Heart left ventricle (tissue), 16 donors: ENCODE results near the gene SMYD1. TPM values are rescaled to one million over a fixed set of nuclear protein-coding genes. Genes with fewer than 3 reads are reported as not detected.

Source experiments
- ATAC-seq, 4 donors: fragments of 200-7000 bp; cut with Tn5 transposase; one replicate each; pipeline ENCODE4 v1.9.1; 2020 to 2022; ENCODE audit warnings: moderate library complexity in 4 of 4, mild to moderate bottlenecking in 3 of 4, moderate number of reproducible peaks in 1 of 4
- DNase-seq, 5 donors: peaks; one replicate each; pipeline ENCODE4 v3.0.0-alpha.2; 2020
- H3K27ac ChIP-seq, 12 donors: fragments of 200-600 bp; sonication (generic) in 4 of 12; one replicate each; pipeline versions ENCODE4 v1.5.0 to v1.8.0; 2016 to 2022; ENCODE audit warnings: mild to moderate bottlenecking in 2 of 12
- H3K27me3 ChIP-seq, 9 donors: fragments of 200-600 bp; sonication (generic) in 2 of 9; one replicate each; pipeline versions ENCODE4 v1.5.1 to v1.8.0; 2016 to 2022; ENCODE audit warnings: mild to moderate bottlenecking in 3 of 9
- H3K36me3 ChIP-seq, 9 donors: fragments of 200-600 bp; sonication (generic) in 2 of 9; one replicate each; pipeline versions ENCODE4 v1.5.0 to v1.8.0; 2018 to 2022; ENCODE audit warnings: mild to moderate bottlenecking in 2 of 9
- H3K4me1 ChIP-seq, 12 donors: fragments of 200-600 bp; sonication (generic) in 4 of 12; one replicate each; pipeline versions ENCODE4 v1.5.0 to v1.8.0; 2016 to 2022; ENCODE audit warnings: mild to moderate bottlenecking in 3 of 12
- H3K4me3 ChIP-seq, 12 donors: fragments of 200-600 bp; sonication (generic) in 4 of 12; one replicate each; pipeline versions ENCODE4 v1.5.0 to v1.8.0; 2017 to 2022; ENCODE audit warnings: mild to moderate bottlenecking in 9 of 12, moderate library complexity in 4 of 12
- H3K9me3 ChIP-seq, 12 donors: fragments of 200-600 bp; sonication (generic) in 4 of 12; one replicate each; pipeline versions ENCODE4 v1.5.0 to v1.8.0; 2016 to 2022; ENCODE audit warnings: mild to moderate bottlenecking in 1 of 12
- CTCF ChIP-seq, 12 donors: fragments of 200-600 bp; sonication (generic) in 4 of 12; IDR thresholded peaks; one replicate each; pipeline versions ENCODE4 v1.5.0 to v1.8.0; 2018 to 2022; ENCODE audit warnings: antibody characterized with exemption in 12 of 12, mild to moderate bottlenecking in 5 of 12
- POLR2A ChIP-seq, 2 donors: fragments of 450-650 bp; IDR thresholded peaks; one replicate each; pipeline ENCODE4 v1.6.1; 2017; ENCODE audit warnings: antibody characterized with exemption in 2 of 2, mild to moderate bottlenecking in 2 of 2, moderate library complexity in 2 of 2
- WGBS, 4 donors: extraction: QIAGEN DNeasy Blood & Tissue Kit in 2 of 4; methylation state at CpG; one replicate each; pipeline versions ENCODE4 v1.1.5 to v1.1.7; 2013 to 2018; 5-methylcytosine and 5-hydroxymethylcytosine counted together
- intact Hi-C, 10 donors: fragments of 100-400 bp; cut with DNase I; formaldehyde crosslinking; loops; one replicate each; pipeline versions ENCODE4 v1.11.1 to v1.14.2; 2022
- polyA plus RNA-seq, 2 donors: library from polyadenylated mRNA; stranded (reverse); fragments of 200-250 nt; gene quantifications; one replicate each; pipeline ENCODE4 v1.2.3, GENCODE V29; 2013
- total RNA-seq, 9 donors: library from RNA; depleted of rRNA in 2 of 9; stranded (reverse); fragments of >200 nt in 2 of 9; fragmentation: NEBNext Ultra II Directional in 3 of 9; extraction: Animal tissue kit (Norgen Biotek cat#: 25700) in 3 of 9; gene quantifications; one replicate each; pipeline versions ENCODE4 v1.1.0 to v1.2.4, GENCODE V29; 2016 to 2023
- donor health status: ischemic (EF 13 %, LVEDD 7.1; RV severe dilation, severe dysfunction).
- donor health status: healthy with polysubstance abuse.
- donor health status: DM: no; HTN: yes; CAD: no.
- donor health status: DM: no; HTN: no; CAD: no.
- donor health status: ischemic (EF 25% LVEDD 6.9; RV normal size, moderate dysfunction).
- donor health status: ischemic (EF 25% LVEDD 5.7; RV mildly dilated, moderate dysfunction).
- donor health status: healthy.
- donor health status: DM: yes; HTN: yes; CAD: no.
- donor health status: ischemic (EF 35%, LVEDD 5.7; RV mildly dilated, moderate dysfunction).
- donor health status: nonischemic (EF 11% LVEDD 7.7; RV severe dilation, severe dysfunction).
- donor health status: DM: yes; HTN: yes; CAD: no.
- donor health status: PGD.
- donor health status: ischemic (EF 29% LVEDD 5.4; RV normal size, mild dysfunction).
- donor health status: nonischemic (EF 23%, LVEDD 6.1; RV moderate dilation, normal function).

The SMYD1 gene
- total and polyA plus RNA-seq, 11 donors = 132 to 658 (median 346) TPM

GRCh38 chr2:88123164-88123974 is 55.7 kb downstream of the SMYD1 start:
- H3K27ac ChIP-seq = no peak overlapping the region
- no peaks in the 10 kb centered on the region for H3K4me1 ChIP-seq
- H3K4me3 ChIP-seq = no peak overlapping the region
- ATAC-seq = no peak
- no peaks in the 10 kb centered on the region for H3K27me3 ChIP-seq
- intact Hi-C loops = no loop called here
- no peaks in the 10 kb centered on the region for H3K9me3 ChIP-seq
- DNase-seq = no peak
- H3K36me3 ChIP-seq = no peaks in the 10 kb centered on the region
- WGBS, 4 donors = 65 to 72% (median 68%) methylated on average over 5 of the region's 5 CpGs
- no peak for TF ChIP-seq CTCF (IDR thresholded peaks at IDR 0.05)
- no peak for TF ChIP-seq POLR2A (IDR thresholded peaks at IDR 0.05)

GRCh38 chr2:88123975-88124917 is 56.6 kb downstream of the SMYD1 start:
- TF ChIP-seq POLR2A (IDR thresholded peaks at IDR 0.05) (no peak), CTCF (IDR thresholded peaks at IDR 0.05) (no peak)
- no peak for DNase-seq
- Histone ChIP-seq H3K36me3 (no peaks in the 10 kb centered on the region), H3K4me1 (no peaks in the 10 kb centered on the region), H3K4me3 (no peak overlapping the region), H3K27me3 (no peaks in the 10 kb centered on the region), H3K9me3 (no peaks in the 10 kb centered on the region), H3K27ac (no peak overlapping the region)
- WGBS, 4 donors = 88 to 90% (median 89%) methylated on average over 9 of the region's 9 CpGs
- intact Hi-C loops = no loop called here
- no peak for ATAC-seq

GRCh38 chr2:88125344-88125923 is 57.8 kb downstream of the SMYD1 start:
- WGBS, 4 donors = 65 to 86% (median 76%) methylated on average over 3 of the region's 3 CpGs
- ATAC-seq (no peak), DNase-seq (no peak)
- Histone ChIP-seq H3K4me1 (no peaks in the 10 kb centered on the region), H3K27me3 (no peaks in the 10 kb centered on the region), H3K9me3 (no peaks in the 10 kb centered on the region), H3K36me3 (no peaks in the 10 kb centered on the region), H3K27ac (no peak overlapping the region), H3K4me3 (no peak overlapping the region)
- intact Hi-C loops = no loop called here
- no peak for TF ChIP-seq POLR2A (IDR thresholded peaks at IDR 0.05)
- TF ChIP-seq CTCF (IDR thresholded peaks at IDR 0.05) = no peak
